HCT116 (cell line): ENCODE results near the gene PHYHIPL. TPM values are rescaled to one million over a fixed set of nuclear protein-coding genes. Genes with fewer than 3 reads are reported as not detected.

ENCODE experiments used
- ATAC-seq: fragments of 200-7000 bp; cut with Tn5 transposase; 2 replicates; pipeline ENCODE4 v1.9.1; 2020; ENCODE audit warnings: mild to moderate bottlenecking, moderate library complexity
- BruUV-seq: library from RNA; stranded (reverse); fragments of 400-500 nt; replicated peaks from 2 replicates; lab custom pipeline; 2021; lab: Mats Ljungman, UMichigan
- CTCF ChIA-PET: fragments of 300-600 bp; sonication (Branson Sonifier 250); formaldehyde crosslinking; loops from one replicate; lab custom pipeline; 2021; ENCODE audit warnings: antibody characterized with exemption; lab: Charles Lee
- POLR2A ChIA-PET: fragments of 300-600, 350-600 bp; sonication (Branson Sonifier 250); formaldehyde crosslinking; loops from one replicate; lab custom pipeline; 2021; ENCODE audit warnings: antibody characterized with exemption; lab: Charles Lee
- RAD21 ChIA-PET, 2 experiments: fragments of 300-600 bp; sonication (Branson Sonifier 250); formaldehyde crosslinking; loops; one replicate each; lab custom pipeline; 2023; ENCODE audit warnings: low total read pairs in 2 of 2; ENCODE audit not compliant: uncharacterized antibody in 2 of 2, unreplicated experiment in 2 of 2, low non-redundant PET in 1 of 2; lab: Charles Lee
- DNase-seq: peaks from one replicate; pipeline ENCODE4 v3.0.0-alpha.2; 2010; ENCODE audit warnings: low read depth, low spot score
- H2AFZ ChIP-seq: fragments of 200-600 bp; shearing (Covaris generic), sonication (generic); 2 replicates; pipeline ENCODE4 v1.6.1; 2017; ENCODE audit warnings: low read depth, mixed run types, mixed read lengths, antibody characterized with exemption, low read length; ENCODE audit not compliant: poor library complexity, severe bottlenecking
- H3K27ac ChIP-seq: 2 replicates; pipeline ENCODE4 v1.5.1; 2012; ENCODE audit warnings: low read depth, low read length
- H3K27me3 ChIP-seq: fragments of 200-600 bp; sonication (generic); 2 replicates; pipeline ENCODE4 v1.6.1; 2016; ENCODE audit warnings: mixed run types, low read length, mixed read lengths; ENCODE audit not compliant: insufficient read depth
- H3K36me3 ChIP-seq, 2 experiments: fragments of 200-500 bp in 1 of 2; fragments of 200-600 bp in 1 of 2; sonication (Bioruptor generic) in 1 of 2; sonication (generic) in 1 of 2; 2 replicates each; pipeline versions ENCODE4 v1.5.1 to v1.6.1; 2014 to 2016; ENCODE audit warnings: low read length in 2 of 2, inconsistent platforms in 1 of 2, mixed read lengths in 1 of 2, mixed run types in 1 of 2; ENCODE audit not compliant: insufficient read depth in 2 of 2, control insufficient read depth in 1 of 2
- H3K4me1 ChIP-seq, 2 experiments: fragments of 200-600 bp in 1 of 2; sonication (generic) in 1 of 2; 2 replicates each; pipeline versions ENCODE4 v1.5.1 to v1.6.1; 2012 to 2017; ENCODE audit warnings: low read length in 2 of 2, inconsistent platforms in 1 of 2, mild to moderate bottlenecking in 1 of 2, mixed read lengths in 1 of 2, mixed run types in 1 of 2, moderate library complexity in 1 of 2; ENCODE audit not compliant: insufficient read depth in 2 of 2, control insufficient read depth in 1 of 2
- H3K4me2 ChIP-seq: fragments of 200-600 bp; sonication (generic); 2 replicates; pipeline ENCODE4 v1.6.1; 2017; ENCODE audit warnings: mixed run types, low read length, mixed read lengths
- H3K4me3 ChIP-seq, 2 experiments: fragments of 200-600 bp in 1 of 2; sonication (generic) in 1 of 2; replicated peaks in 1 of 2; 2 replicates each; pipeline ENCODE4 v1.5.1; 2011 to 2016; ENCODE audit warnings: low read length in 2 of 2, control low read depth in 1 of 2, low read depth in 1 of 2, mild to moderate bottlenecking in 1 of 2, mixed read lengths in 1 of 2, mixed run types in 1 of 2
- H3K79me2 ChIP-seq: fragments of 200-600 bp; sonication (generic); 2 replicates; pipeline ENCODE4 v1.6.1; 2017; ENCODE audit warnings: mild to moderate bottlenecking, mixed run types, low read length, moderate library complexity, mixed read lengths; ENCODE audit not compliant: insufficient read depth
- H3K9ac ChIP-seq: fragments of 200-600 bp; sonication (generic); 2 replicates; pipeline ENCODE4 v1.6.1; 2016; ENCODE audit warnings: low read length, mixed read lengths
- H3K9me2 ChIP-seq: fragments of 200-600 bp; sonication (generic), shearing (Covaris generic); 2 replicates; pipeline ENCODE4 v1.6.1; 2017; ENCODE audit warnings: mixed run types, mild to moderate bottlenecking, moderate library complexity; ENCODE audit not compliant: insufficient read depth
- H3K9me3 ChIP-seq, 2 experiments: fragments of 200-500 bp in 1 of 2; fragments of 200-600 bp in 1 of 2; sonication (Bioruptor generic) in 1 of 2; sonication (generic) in 1 of 2; 2 replicates each; pipeline ENCODE4 v1.6.1; 2014 to 2017; ENCODE audit warnings: low read length in 2 of 2, mixed read lengths in 2 of 2, inconsistent platforms in 1 of 2, low read depth in 1 of 2, mild to moderate bottlenecking in 1 of 2, mixed run types in 1 of 2, moderate library complexity in 1 of 2; ENCODE audit not compliant: control insufficient read depth in 1 of 2, insufficient read depth in 1 of 2
- H4K20me1 ChIP-seq: fragments of 200-600 bp; sonication (generic), shearing (Covaris generic); 2 replicates; pipeline ENCODE4 v1.6.1; 2017; ENCODE audit warnings: mixed run types, mild to moderate bottlenecking, moderate library complexity; ENCODE audit not compliant: insufficient read depth
- EGR1 ChIP-seq: IDR thresholded peaks from 2 replicates; pipeline ENCODE4 v1.6.1; 2012; ENCODE audit warnings: low read depth
- POLR2A ChIP-seq: IDR thresholded peaks from 2 replicates; pipeline ENCODE4 v1.7.0; 2011; ENCODE audit warnings: borderline replicate concordance; ENCODE audit not compliant: insufficient read depth, insufficient read length; ENCODE audit errors: extremely low read depth
- POLR2AphosphoS5 ChIP-seq: IDR thresholded peaks from 2 replicates; pipeline ENCODE4 v1.6.1; 2011; ENCODE audit warnings: mild to moderate bottlenecking, low read depth, low read length, moderate library complexity
- RAD21 ChIP-seq: IDR thresholded peaks from 2 replicates; pipeline ENCODE4 v1.6.1; 2012; ENCODE audit warnings: low read depth, mild to moderate bottlenecking
- REST ChIP-seq: IDR thresholded peaks from 2 replicates; pipeline ENCODE4 v1.6.1; 2012; ENCODE audit warnings: low read depth
- SIN3A ChIP-seq: IDR thresholded peaks from 2 replicates; pipeline ENCODE4 v1.6.1; 2012; ENCODE audit warnings: low read depth
- YY1 ChIP-seq: IDR thresholded peaks from 2 replicates; pipeline ENCODE4 v1.6.1; 2011; ENCODE audit warnings: low read length, low read depth, moderate library complexity, mild to moderate bottlenecking; ENCODE audit not compliant: insufficient replicate concordance; ENCODE audit errors: extremely low read depth
- ZNF274 ChIP-seq: fragments of 200-500 bp; sonication (Bioruptor generic); IDR thresholded peaks from 2 replicates; pipeline ENCODE4 v1.6.1; 2014; ENCODE audit warnings: mild to moderate bottlenecking, low read depth, low read length, inconsistent platforms
- intact Hi-C: fragments of 100-400 bp; cut with micrococcal nuclease; formaldehyde crosslinking; loops from 2 replicates; pipeline ENCODE4 v1.10.0; 2022
- total RNA-seq: library from RNA; stranded (reverse); gene quantifications from one replicate; pipeline ENCODE4 v1.2.1, GENCODE V29; 2021; ENCODE audit not compliant: unreplicated experiment
- TF ChIP-seq, protein P1 (sequence below): IDR thresholded peaks from 2 replicates; pipeline ENCODE4 v1.6.1; 2012

Gene PHYHIPL
- total RNA-seq, 1 experiment from 2014 or later: not detected

GRCh38 chr10:59155556-59155955 lies 20.9 kb upstream of the PHYHIPL start (continued):
- no peak for TF ChIP-seq REST
- no peak for TF ChIP-seq POLR2A
- TF ChIP-seq SIN3A: no peak
- TF ChIP-seq, protein P1, sequence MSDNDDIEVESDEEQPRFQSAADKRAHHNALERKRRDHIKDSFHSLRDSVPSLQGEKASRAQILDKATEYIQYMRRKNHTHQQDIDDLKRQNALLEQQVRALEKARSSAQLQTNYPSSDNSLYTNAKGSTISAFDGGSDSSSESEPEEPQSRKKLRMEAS: no peak
- TF ChIP-seq, all 23 proteins: peak for 0

GRCh38 chr10:59167512-59167911 lies 8.9 kb upstream of the PHYHIPL start:
- H3K4me3 ChIP-seq: no peak overlapping the region
- CTCF ChIA-PET: no interaction called here
- TF ChIP-seq EGR1: no peak
- TF ChIP-seq POLR2AphosphoS5: no peak
- TF ChIP-seq, protein P1: no peak
- TF ChIP-seq ZNF274: no peak
- no peak for TF ChIP-seq YY1
- TF ChIP-seq RAD21: no peak
- H3K36me3 ChIP-seq: no peaks in the 10 kb centered on the region
- intact Hi-C loops: no loop called here
- H3K9me3 ChIP-seq: no peaks in the 10 kb centered on the region
- H3K4me1 ChIP-seq: no peaks in the 10 kb centered on the region
- RAD21 ChIA-PET: no interaction called here
- no peak overlapping the region for H2AFZ ChIP-seq
- H3K27ac ChIP-seq: no peak overlapping the region
- BruUV-seq: no TSS peak
- H4K20me1 ChIP-seq: no peaks in the 10 kb centered on the region
- POLR2A ChIA-PET: no interaction called here
- no peaks in the 10 kb centered on the region for H3K27me3 ChIP-seq
- no peaks in the 10 kb centered on the region for H3K9me2 ChIP-seq
- H3K9ac ChIP-seq: no peak overlapping the region
- no peak overlapping the region for H3K4me2 ChIP-seq
- no peaks in the 10 kb centered on the region for H3K79me2 ChIP-seq
- ATAC-seq (no peak), DNase-seq (no peak)
